SU-DHL-6 (cell line): ENCODE measurements around the gene TTC3.

Experiments used
- H2AFZ ChIP-seq: fragments of 200-600 bp; sonication (generic); 2 replicates; pipeline ENCODE4 v1.6.1; 2014; ENCODE audit warnings: low read depth, mild to moderate bottlenecking, moderate library complexity, mixed read lengths, antibody characterized with exemption, low read length; ENCODE audit not compliant: severe bottlenecking
- H3F3A ChIP-seq: fragments of 200-600 bp; shearing (Covaris generic); 2 replicates; pipeline ENCODE4 v1.6.0; 2016; ENCODE audit warnings: antibody characterized with exemption, mild to moderate bottlenecking; ENCODE audit not compliant: insufficient read depth
- H3K27ac ChIP-seq: fragments of 200-600 bp; sonication (generic); 2 replicates; pipeline ENCODE4 v1.5.1; 2016; ENCODE audit warnings: low read depth, mild to moderate bottlenecking, low read length, moderate library complexity, mixed read lengths
- H3K27me3 ChIP-seq: fragments of 200-600 bp; sonication (generic), shearing (Covaris generic); 2 replicates; pipeline ENCODE4 v1.6.0; 2014; ENCODE audit warnings: mild to moderate bottlenecking, low read length
- H3K36me3 ChIP-seq: fragments of 200-600 bp; sonication (generic); 2 replicates; pipeline ENCODE4 v1.6.1; 2014; ENCODE audit warnings: mild to moderate bottlenecking, low read length, mixed read lengths
- H3K4me2 ChIP-seq: fragments of 300-600, 200-600 bp; shearing (Covaris generic), sonication (generic); 2 replicates; pipeline ENCODE4 v1.6.0; 2014; ENCODE audit warnings: low read length, low read depth, mild to moderate bottlenecking; ENCODE audit not compliant: poor library complexity, severe bottlenecking
- H3K4me3 ChIP-seq: fragments of 200-600 bp; sonication (generic); 2 replicates; pipeline ENCODE4 v1.5.1; 2014; ENCODE audit warnings: antibody characterized with exemption, low read length, mild to moderate bottlenecking, mixed read lengths; ENCODE audit not compliant: insufficient read depth, poor library complexity, severe bottlenecking
- H3K79me2 ChIP-seq: fragments of 200-600 bp; sonication (generic); 2 replicates; pipeline ENCODE4 v1.6.1; 2014; ENCODE audit warnings: mild to moderate bottlenecking, low read length, moderate library complexity; ENCODE audit not compliant: insufficient read depth
- H3K9ac ChIP-seq: fragments of 200-600 bp; sonication (generic); 2 replicates; pipeline ENCODE4 v1.7.0; 2014; ENCODE audit warnings: mild to moderate bottlenecking, low read length
- H3K9me2 ChIP-seq: fragments of 200-600 bp; sonication (generic); replicated peaks from 2 replicates; pipeline ENCODE4 v1.6.1; 2014; ENCODE audit warnings: low read length; ENCODE audit not compliant: insufficient read depth
- H3K9me3 ChIP-seq: fragments of 200-600 bp; sonication (generic); 2 replicates; pipeline ENCODE4 v1.6.1; 2014; ENCODE audit warnings: low read length, mixed read lengths; ENCODE audit not compliant: insufficient read depth
- H4K20me1 ChIP-seq: fragments of 200-600 bp; sonication (generic); 2 replicates; pipeline ENCODE4 v1.6.1; 2014; ENCODE audit warnings: low read depth, mild to moderate bottlenecking, antibody characterized with exemption, low read length, moderate library complexity, mixed read lengths
- CTCF ChIP-seq: fragments of 200-600 bp; sonication (generic); IDR thresholded peaks from one replicate; pipeline ENCODE4 v1.5.1; 2017; ENCODE audit warnings: antibody characterized with exemption, mild to moderate bottlenecking, low read length, moderate library complexity; ENCODE audit not compliant: insufficient read depth, poor library complexity, severe bottlenecking
- EZH2phosphoT487 ChIP-seq: fragments of 200-600 bp; sonication (generic), shearing (Covaris generic); conservative IDR thresholded peaks from 2 replicates; pipeline ENCODE4 v1.6.1; 2018; ENCODE audit warnings: mild to moderate bottlenecking, antibody characterized with exemption, low read length, moderate library complexity, mixed read lengths

Gene TTC3

DNA sequence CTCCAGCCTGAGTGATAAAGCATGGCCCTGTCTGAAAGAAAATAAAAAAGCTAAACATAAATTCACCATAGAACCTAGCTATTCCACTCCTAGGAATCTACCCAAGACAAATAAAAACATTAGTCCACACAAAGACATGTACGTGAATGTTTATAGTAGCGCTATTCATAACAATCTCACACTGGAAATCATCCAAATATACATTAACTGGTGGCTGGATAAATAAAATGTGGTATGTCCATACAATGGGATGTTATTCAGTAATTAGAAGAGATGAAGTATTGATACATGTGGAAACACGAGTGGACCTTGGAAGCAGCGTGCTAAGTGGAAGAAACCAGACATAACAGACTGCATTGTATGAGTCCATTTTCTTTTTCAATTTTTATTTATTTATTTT, 36.9 kb upstream of the TTC3 start:
- no peaks in the 10 kb centered on the region for H3K79me2 ChIP-seq
- H3K27ac ChIP-seq = no peak overlapping the region
- H2AFZ ChIP-seq = no peak overlapping the region
- no peaks in the 10 kb centered on the region for H3F3A ChIP-seq
- no peaks in the 10 kb centered on the region for H3K36me3 ChIP-seq
- no peaks in the 10 kb centered on the region for H4K20me1 ChIP-seq
- H3K9me2 ChIP-seq = no peaks in the 10 kb centered on the region
- no peak overlapping the region for H3K4me3 ChIP-seq
- H3K9me3 ChIP-seq = no peaks in the 10 kb centered on the region
- H3K9ac ChIP-seq = no peak overlapping the region
- no peaks in the 10 kb centered on the region for H3K27me3 ChIP-seq
- H3K4me2 ChIP-seq = no peak overlapping the region
- TF ChIP-seq EZH2phosphoT487 (no peak), CTCF (no peak)

GRCh38 chr21:37039411-37040075, 33.5 kb upstream of the TTC3 start:
- no peaks in the 10 kb centered on the region for H3K27me3 ChIP-seq
- no peak overlapping the region for H3K4me2 ChIP-seq
- H3K4me3 ChIP-seq = no peak overlapping the region
- no peak for TF ChIP-seq CTCF
- TF ChIP-seq EZH2phosphoT487 = no peak
- H2AFZ ChIP-seq = no peak overlapping the region
- no peaks in the 10 kb centered on the region for H3F3A ChIP-seq
- H3K36me3 ChIP-seq = no peaks in the 10 kb centered on the region
- no peaks in the 10 kb centered on the region for H3K9me2 ChIP-seq
- no peak overlapping the region for H3K9ac ChIP-seq
- H3K27ac ChIP-seq = no peak overlapping the region
- H4K20me1 ChIP-seq = no peaks in the 10 kb centered on the region
- no peaks in the 10 kb centered on the region for H3K79me2 ChIP-seq
- H3K9me3 ChIP-seq = no peaks in the 10 kb centered on the region

GRCh38 chr21:37040212-37040611, 32.8 kb upstream of the TTC3 start:
- H3K4me2 ChIP-seq = no peak overlapping the region
- no peaks in the 10 kb centered on the region for H3K9me2 ChIP-seq
- TF ChIP-seq EZH2phosphoT487 = no peak
- no peak for TF ChIP-seq CTCF
- H3K9ac ChIP-seq = no peak overlapping the region
- H3K79me2 ChIP-seq = no peaks in the 10 kb centered on the region
- H3K27ac ChIP-seq = no peak overlapping the region
- H3K36me3 ChIP-seq = no peaks in the 10 kb centered on the region
- H3K4me3 ChIP-seq = no peak overlapping the region
- H4K20me1 ChIP-seq = no peaks in the 10 kb centered on the region
- no peaks in the 10 kb centered on the region for H3K27me3 ChIP-seq
- no peak overlapping the region for H2AFZ ChIP-seq
- H3K9me3 ChIP-seq = no peaks in the 10 kb centered on the region
- H3F3A ChIP-seq = no peaks in the 10 kb centered on the region
